Fibroblast of mammary gland (primary cell): Measurements from ENCODE around the gene SH2D2A.

ENCODE experiments used
- DNase-seq: peaks from one replicate; pipeline ENCODE4 v3.0.0-alpha.2; 2010; ENCODE audit warnings: low read depth
- H3K4me3 ChIP-seq: 2 replicates; pipeline ENCODE4 v1.5.1; 2011; ENCODE audit warnings: low read depth, mild to moderate bottlenecking, low read length, moderate library complexity; ENCODE audit not compliant: control insufficient read depth
- TF ChIP-seq, protein P1 (sequence below): conservative IDR thresholded peaks from 2 replicates; pipeline ENCODE4 v1.5.1; 2011; ENCODE audit warnings: low read depth, low read length, inconsistent platforms; ENCODE audit not compliant: control insufficient read depth, insufficient read depth

SH2D2A gene

DNA sequence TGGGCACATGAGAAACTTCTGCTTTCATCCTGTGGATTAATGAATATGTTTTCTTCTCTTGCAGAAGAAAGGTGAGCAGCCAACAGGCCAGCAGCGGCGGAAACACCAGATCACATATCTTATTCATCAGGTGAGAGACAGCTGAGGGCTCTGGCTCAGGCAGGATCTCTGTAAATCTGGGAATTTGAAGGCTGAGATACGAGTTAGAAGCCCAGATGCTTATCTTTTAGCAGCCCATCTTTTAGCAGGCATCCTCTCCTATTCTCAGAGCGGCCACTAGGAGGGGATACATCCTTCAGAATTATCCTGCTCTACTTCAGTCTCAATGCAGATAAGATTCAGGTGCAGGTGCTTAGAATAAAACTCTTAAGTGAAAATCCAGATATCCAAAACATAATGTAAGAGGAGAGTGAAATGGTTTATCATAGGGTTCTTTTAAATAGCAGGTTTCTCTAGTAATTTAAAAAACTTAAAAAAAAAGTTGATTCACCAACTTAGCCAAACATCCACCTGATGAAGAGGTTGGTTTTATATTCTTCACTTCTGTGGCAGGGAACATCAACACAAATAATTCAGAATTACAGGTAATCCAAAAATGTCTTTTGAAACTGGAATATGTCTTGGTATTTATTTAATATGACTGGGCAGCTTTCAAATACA is 19.3 kb downstream of the SH2D2A start:
- no peak overlapping the region for H3K4me3 ChIP-seq
- TF ChIP-seq, protein P1, sequence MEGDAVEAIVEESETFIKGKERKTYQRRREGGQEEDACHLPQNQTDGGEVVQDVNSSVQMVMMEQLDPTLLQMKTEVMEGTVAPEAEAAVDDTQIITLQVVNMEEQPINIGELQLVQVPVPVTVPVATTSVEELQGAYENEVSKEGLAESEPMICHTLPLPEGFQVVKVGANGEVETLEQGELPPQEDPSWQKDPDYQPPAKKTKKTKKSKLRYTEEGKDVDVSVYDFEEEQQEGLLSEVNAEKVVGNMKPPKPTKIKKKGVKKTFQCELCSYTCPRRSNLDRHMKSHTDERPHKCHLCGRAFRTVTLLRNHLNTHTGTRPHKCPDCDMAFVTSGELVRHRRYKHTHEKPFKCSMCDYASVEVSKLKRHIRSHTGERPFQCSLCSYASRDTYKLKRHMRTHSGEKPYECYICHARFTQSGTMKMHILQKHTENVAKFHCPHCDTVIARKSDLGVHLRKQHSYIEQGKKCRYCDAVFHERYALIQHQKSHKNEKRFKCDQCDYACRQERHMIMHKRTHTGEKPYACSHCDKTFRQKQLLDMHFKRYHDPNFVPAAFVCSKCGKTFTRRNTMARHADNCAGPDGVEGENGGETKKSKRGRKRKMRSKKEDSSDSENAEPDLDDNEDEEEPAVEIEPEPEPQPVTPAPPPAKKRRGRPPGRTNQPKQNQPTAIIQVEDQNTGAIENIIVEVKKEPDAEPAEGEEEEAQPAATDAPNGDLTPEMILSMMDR, result peak; percentile 88
- peak; percentile 65 for DNase-seq

DNA sequence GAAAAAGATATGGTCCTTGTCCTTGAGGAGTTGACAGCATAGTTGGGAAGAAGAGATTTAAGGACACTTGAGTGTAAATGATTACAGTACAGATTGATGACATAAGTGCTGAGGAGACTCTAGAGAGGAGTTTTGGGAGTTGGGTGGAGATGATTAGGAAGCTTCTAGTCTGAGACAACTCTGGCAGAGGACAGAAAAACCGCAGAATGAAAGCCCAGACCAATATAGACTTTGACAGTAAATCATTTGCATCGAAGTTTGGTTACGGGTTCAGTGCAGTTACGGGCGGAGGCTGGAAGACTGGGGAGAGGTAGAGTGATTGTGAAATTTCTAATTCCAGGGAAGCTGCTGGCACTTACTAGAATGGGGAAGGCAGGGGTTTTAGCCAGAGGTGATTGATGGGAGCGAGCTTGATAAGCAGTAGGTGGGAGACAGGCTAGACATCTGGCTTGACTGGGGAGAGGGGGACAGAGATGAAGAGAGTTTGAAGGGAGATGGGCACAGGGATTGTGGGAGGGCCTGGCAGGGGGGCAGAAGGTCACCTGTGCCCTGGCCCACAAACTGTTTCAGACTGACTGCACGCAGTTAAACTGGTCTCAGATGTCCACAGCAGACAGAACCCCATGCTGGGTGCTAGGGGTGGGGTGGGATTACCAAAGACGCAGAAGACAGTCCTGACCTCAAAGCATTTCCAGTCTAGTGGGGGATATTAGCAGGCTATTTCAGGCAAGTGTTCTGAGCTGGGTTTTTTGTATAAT is 20.1 kb downstream of the SH2D2A start:
- TF ChIP-seq, protein P1, result no peak
- DNase-seq, result peak; percentile 45
- H3K4me3 ChIP-seq, result no peak overlapping the region

DNA sequence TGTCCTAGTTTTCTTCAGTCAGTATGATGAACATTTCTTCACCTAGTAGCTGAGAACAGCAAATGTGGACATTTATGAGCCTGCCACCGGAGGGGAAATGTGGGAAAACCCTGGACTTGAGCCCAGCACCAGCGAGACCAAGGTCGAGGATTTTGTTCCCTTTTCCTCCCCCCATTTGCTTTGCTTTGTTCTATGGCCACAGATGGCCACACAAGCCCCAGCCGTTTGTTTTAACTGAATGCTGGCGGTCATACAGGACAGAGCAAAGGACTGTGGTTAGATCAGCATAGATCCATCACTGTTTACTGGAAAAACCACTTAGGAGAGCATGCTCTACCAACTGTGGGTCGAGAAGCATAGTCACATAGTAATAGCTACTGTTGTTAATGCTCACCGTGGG is 20.9 kb downstream of the SH2D2A start:
- DNase-seq, result no peak
- TF ChIP-seq, protein P1, result no peak
- no peak overlapping the region for H3K4me3 ChIP-seq

DNA sequence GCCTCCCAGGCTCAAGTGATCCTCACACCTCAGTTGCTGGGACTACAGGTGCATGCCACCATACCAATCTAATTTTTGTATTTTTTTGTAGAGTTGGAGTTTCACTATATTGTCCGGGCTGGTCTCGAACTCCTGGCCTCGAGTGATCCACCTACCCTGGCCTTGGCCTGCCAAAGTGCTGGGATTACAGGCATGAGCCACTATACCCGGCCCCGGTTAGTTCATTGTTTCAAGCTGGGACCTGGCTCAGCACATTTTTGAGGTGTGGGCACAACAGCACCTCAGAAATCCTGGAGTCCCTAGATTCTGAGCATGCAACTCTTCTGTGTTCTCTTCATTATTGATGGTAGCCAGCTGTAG is 21.3 kb downstream of the SH2D2A start:
- no peak for DNase-seq
- TF ChIP-seq, protein P1, result no peak
- H3K4me3 ChIP-seq, result no peak overlapping the region

DNA sequence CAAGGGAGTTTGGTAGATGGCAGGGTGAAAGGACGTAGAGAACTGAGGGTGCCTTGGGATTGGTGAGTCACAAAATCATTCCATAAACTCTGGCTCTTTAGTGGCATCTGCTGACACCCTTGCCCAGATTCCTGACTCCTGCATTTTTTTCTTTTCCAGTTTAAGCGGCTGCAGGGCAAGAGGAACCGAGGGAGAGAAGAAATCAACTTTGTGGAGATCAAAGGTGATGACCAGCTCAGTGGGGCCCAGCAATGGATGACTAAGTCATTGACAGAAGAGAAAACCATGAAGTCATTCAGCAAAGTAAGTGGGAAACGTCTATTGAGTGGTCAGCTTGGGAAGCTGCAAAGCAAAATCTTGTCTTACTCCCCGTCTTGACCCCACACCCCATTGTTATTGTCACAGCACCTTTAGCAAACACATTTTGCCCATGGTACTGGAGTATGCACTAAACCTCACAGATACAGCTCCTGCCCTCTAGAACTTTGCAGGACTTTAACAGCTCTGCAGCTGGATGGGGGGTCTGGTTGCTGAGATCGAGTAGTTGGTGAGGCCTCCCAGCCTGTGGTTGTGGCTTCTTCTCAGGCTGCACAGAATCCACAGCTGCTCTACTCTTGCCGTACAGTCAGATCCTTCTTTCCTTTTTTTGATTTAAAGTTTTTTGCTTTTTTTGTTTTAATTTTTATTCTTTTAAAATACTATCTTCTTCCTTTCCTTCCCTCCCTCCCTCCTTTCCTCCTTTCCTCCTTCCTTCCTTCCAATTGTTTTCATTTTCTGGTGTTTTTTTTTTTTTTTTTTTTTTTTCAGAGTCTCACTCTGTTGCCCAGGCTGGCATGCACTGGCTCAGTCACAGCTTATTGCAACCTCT is 21.9 kb downstream of the SH2D2A start:
- peak; percentile 46 for DNase-seq
- no peak overlapping the region for H3K4me3 ChIP-seq
- TF ChIP-seq, protein P1, result no peak

DNA sequence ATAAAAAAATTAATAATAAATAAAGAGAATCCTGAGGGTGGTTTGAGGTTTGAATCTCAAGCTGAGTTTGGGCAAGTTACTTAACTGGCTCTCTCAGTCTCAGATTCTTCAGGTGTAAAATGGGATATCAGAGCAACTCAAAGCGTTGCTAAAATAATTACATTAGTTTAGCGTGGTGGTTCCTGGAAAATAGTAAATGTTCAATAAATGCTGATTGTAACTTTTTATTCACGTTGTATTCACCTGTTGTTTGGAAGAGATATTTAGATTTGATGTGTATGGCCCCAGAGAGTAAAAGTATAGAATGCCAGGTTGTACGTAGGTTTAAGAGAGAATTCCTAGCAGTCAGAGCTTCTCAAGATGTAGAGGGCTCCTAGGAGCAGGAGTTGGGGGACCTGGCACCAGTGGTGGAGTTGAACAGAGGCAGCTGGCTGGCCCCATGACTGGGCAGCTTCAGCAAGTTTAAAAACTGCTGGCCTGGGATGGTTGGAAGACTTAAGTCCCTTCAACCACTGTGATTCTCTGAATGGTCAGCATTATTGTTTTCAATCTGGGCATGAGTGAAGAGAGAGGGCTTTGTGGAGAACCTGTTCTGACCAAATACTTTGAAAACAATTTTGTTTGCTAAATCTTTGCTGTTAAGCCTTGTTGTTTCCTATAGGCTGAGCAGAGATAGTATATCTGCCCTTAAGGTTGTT is 26.9 kb downstream of the SH2D2A start:
- H3K4me3 ChIP-seq, result no peak overlapping the region
- TF ChIP-seq, protein P1, result no peak
- DNase-seq, result no peak
